OCI-LY1 (cell line): ENCODE data around the gene ZSCAN5A.

Source experiments
- EZH2 ChIP-seq: fragments of 200-600 bp; sonication (generic), shearing (Covaris generic); IDR thresholded peaks from 2 replicates; pipeline ENCODE4 v1.8.0; 2017; ENCODE audit warnings: borderline replicate concordance, mixed run types, mild to moderate bottlenecking, antibody characterized with exemption, low read length, moderate library complexity, mixed read lengths
- TF ChIP-seq, protein P1 (sequence below): fragments of 200-600 bp; sonication (generic), shearing (Covaris generic); IDR thresholded peaks from 2 replicates; pipeline ENCODE4 v1.5.1; 2017; ENCODE audit warnings: mild to moderate bottlenecking, antibody characterized with exemption, low read length, moderate library complexity, mixed read lengths

DNA sequence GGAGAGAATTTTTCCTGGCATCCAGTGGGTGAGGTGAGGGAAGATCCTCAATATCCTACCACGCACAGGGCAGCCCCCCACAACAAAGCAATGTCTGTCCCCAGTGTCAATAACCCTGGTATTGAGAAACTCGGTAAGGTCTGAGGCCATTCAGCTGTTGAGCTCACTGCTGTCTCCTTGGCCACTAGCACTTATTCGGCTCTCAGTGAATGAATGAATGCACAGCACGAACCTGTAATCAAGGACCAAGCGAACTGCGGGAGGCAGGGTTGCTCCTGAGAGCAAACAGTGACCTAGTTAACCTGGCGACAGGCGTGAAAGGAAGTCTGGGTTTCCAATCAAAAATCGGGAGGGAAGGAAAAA, 640 bp downstream of the ZSCAN5A start:
- TF ChIP-seq, protein P1, sequence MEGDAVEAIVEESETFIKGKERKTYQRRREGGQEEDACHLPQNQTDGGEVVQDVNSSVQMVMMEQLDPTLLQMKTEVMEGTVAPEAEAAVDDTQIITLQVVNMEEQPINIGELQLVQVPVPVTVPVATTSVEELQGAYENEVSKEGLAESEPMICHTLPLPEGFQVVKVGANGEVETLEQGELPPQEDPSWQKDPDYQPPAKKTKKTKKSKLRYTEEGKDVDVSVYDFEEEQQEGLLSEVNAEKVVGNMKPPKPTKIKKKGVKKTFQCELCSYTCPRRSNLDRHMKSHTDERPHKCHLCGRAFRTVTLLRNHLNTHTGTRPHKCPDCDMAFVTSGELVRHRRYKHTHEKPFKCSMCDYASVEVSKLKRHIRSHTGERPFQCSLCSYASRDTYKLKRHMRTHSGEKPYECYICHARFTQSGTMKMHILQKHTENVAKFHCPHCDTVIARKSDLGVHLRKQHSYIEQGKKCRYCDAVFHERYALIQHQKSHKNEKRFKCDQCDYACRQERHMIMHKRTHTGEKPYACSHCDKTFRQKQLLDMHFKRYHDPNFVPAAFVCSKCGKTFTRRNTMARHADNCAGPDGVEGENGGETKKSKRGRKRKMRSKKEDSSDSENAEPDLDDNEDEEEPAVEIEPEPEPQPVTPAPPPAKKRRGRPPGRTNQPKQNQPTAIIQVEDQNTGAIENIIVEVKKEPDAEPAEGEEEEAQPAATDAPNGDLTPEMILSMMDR = no peak
- TF ChIP-seq EZH2 = no peak
